ENCODE results near the gene BSG.
"Not testable (repeated sequence)": the region's sequence is repeated elsewhere in the genome, so short reads cannot be mapped to it uniquely, and the experiment has no call there.

Gene BSG

DNA sequence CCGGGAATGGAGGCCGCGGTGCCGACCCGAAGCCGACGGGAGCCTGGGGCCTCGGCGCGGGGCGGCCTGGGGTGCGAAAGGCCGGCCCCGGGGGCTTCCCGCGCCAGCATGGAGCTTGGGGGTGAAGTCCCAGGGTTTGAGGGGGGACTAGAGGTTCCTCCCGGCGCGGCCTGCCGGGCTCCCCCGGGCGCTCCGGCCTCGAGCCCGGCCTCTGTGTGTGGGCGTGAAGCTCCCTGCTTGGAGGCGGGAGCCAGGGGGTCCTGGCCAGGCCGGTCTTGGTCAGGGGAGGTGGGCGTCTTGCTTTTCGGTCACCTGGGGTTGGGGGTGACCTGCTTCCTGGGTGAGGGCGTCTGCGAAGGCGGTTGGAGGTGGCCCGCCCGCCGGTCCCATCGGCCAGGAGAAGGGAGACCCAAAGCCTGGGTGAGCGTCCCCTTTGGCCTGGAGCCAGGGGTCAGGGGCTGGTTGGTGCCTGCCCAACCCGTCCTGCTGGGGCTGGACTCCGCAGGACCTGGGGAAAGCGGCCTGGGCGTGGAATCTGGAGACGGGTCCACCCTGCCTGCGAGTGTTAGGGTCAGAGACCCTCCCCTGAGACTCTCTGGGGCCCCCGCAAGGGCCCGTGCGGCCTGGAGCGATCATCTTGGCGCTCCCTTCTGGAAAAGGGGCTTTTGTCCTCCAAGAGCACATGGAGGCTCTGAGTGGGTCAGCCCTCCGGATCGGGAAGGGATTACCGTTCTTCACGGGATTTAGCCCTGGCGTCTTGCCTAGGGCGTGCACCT, 535 bp downstream of the BSG start:
- no peak for DNase-seq

DNA sequence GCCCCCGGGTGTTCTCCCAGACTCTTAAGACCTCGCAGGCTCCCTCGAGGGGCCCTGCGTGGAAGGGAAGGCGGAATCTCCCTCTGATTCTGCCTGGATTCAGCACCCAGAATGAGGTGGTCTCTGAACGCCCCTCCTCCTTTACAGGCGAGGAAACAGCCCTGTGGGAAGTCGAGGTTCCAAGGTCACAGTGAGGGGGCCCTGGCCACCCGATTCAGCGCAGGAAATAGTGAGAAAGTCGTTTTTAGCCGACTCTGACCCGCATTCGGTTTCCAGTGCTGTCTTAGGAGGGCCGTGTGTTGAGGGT, 1.1 kb downstream of the BSG start:
- DNase-seq, result no peak

DNA sequence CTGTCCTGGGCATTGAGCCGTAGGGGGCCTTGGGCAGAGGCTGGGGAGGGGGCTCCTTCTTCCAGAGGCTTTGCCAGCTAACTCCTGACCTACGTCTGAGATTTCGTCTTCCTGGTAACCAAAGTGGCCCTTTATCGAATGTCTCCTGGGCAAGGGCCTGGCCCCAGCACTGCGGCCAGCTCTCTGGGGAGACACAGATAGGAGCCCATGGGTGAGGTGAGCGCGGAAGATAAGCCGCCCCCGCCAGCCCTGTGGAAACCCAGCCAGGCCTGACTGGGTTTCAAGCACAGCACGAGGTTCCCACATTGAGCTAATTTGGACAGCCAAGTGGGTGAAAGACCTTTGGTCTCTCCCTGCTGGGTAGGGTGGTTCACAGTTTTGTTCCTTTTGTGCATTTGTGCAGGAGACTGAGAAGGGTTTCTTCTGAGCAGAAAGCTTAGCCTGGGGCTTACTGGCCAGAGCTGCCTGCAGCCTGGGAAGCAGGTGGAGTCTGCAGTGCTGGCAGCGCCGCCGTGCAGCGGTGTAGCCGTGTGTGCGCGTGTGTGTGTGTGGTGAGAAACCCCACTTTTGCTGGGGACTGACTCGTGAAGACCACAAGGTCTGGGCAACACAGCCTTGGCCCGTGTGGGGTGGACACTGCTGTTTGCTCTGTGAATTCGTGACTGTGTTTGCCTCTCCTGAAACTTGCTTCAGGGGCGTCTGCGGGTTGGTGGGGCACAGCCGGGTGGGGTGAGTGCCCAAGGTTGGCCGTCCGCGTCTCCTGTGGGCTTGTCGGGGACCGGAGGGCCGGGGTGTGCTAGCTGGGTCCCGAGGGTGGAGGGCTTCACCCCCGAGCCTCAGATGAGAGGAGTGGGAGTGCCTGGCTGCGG, 2.5 kb downstream of the BSG start:
- no peak for DNase-seq

DNA sequence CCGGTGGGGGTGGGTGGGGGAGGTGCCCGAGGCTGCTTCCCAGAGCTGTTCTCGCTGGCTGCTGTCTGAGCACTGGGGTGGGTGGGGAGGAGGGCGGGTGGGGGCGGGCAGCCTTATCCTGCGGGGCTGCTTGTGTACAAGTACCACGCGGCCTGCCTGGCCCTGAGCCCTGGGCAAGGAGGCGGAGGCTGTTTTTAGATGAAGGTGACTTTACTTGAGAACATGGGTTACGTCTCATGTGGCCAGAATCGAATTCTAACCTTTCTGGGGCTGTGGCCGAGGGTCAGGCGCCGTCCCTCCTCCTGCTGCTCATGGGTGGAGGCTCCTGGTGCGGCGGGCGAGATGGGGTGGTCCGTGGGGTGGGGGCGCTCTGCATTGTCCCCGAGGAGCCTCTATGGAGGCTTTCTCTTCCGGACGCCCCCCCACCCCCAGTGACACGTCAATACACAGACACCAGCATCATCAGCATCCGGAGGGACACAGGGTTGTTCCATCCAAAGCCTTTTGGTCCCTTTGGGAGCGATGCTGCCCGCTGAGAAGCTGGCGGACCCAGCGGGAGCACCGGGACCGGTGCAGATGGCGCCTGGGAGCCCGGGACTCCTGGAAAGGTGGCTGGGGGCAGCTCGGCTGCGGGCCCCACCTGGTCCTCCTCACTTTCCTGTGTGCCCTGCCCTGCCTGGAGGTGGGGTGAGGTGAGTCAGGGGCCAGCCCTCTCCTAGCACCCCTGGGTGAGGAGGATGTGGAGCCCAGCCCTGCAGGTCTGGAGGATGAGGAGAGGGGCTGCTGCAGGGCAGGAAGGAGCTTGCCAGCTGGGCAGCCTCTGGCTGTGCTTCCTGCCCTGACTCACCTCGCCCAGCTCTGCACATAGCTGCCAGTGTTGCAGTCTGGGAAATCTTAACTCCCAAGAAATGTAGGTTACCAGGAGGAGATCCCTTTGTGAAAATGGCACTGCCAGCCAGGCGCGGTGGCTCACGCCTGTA, 3.4 kb downstream of the BSG start:
- DNase-seq, result no peak

DNA sequence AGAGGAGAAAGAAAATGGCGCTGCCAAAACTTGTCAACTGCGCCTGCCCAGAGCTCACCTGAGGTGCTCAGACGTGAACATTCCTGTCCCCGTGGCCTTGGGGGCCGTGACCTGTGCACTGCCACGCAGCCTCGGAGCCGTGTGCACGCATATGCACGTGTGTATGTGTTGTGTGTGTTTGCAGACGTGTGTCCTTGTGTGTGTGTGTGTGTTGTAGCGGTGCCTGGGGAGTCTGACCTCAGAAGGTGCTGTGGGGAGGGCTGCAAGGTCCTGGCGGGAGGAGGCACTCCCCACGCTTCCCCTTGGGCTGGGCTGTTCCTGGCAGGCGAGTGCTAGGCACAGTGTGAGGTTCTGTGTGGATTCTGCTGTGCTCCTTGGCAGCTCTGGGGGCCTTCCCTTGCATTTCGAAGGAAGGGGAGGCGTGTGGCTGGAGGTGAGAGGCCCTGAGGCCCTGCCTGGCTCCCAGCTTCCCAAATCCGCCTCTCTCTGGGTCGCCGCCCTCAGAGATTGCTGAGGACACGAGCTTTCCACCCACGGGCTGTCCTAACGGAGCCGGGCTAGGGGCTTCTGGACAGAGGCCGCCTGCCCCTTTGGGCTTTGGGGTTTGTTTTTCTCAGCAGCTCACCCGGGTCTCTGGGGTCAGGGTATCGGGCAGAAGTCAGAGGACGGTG, 4.5 kb downstream of the BSG start:
- no peak for DNase-seq

DNA sequence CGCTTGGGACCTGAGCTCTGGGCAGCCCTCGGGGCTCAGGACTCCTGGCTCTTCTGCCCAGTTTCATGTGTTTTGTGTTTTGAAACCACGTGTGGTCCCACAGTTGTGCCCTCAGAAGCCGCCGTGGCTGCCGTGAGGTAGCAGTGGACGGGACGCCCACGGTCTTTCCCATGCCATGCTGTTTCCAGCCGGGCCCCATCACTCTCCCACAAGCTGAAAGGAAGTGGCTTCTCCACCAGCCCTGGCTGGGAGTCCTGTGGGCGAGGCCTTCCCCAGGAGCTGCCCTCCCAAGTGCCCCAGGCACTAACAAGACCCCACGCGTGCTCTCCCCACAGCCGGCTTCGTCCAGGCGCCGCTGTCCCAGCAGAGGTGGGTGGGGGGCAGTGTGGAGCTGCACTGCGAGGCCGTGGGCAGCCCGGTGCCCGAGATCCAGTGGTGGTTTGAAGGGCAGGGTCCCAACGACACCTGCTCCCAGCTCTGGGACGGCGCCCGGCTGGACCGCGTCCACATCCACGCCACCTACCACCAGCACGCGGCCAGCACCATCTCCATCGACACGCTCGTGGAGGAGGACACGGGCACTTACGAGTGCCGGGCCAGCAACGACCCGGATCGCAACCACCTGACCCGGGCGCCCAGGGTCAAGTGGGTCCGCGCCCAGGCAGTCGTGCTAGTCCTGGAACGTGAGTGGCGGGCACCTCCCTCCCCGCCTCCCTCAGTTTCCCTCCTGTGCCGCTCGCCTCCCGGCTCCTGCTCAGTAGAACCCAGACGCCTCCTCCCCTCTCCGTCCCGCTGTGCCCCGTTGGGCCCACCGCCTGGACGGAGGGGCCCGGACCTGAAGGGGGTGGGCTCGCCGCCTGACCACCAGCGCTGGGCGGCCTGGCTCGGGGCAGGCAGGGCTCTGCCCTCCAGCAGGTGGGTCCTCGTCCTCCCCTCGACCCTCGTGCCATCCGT, 5.3 kb downstream of the BSG start:
- no peak for DNase-seq

DNA sequence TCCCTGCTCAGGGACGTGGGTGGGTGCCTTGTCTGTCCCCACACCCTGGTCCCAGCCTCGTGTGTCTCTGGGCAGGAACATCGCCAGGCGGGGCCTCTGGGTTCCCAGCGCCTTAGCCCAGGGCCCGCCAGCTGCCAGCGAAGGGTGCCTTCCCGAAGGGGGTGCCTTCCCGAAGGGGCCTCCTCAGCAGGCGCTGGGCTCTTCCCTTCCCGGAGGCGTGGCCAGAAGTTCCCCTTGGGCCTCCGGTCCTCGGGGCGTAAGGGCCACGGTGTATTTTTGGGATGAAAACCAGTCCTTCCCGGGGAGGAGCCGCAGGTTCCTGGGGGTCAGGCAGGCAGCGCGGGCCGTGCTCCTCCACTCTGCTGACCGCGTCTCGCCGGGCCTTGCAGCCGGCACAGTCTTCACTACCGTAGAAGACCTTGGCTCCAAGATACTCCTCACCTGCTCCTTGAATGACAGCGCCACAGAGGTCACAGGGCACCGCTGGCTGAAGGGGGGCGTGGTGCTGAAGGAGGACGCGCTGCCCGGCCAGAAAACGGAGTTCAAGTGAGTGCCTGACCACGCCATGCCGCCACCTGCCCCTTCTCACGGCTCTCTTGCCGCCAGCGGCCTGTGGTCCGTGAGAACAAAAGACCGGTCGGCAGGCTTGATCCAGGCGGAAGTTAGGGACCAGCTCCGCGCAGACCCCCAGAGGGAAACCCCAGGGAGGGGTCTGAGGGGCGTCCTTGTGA, 6.9 kb downstream of the BSG start:
- DNase-seq, result no peak

DNA sequence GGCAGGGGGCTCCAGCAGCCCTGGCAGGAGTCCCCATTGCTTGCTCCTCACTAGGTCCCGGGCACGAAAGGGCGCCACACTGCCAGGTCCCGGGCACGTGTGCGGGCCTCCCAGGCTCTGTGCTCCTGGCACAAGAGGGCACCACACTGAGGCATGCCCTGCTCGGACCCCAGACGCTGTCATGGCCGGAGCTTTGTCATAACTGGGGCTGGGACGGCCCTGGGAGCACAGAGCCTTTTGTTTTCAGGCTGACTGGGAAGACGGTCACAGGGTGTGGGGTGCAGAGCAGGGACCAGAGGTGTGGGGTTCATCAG, 7.4 kb downstream of the BSG start:
- DNase-seq, result no peak

DNA sequence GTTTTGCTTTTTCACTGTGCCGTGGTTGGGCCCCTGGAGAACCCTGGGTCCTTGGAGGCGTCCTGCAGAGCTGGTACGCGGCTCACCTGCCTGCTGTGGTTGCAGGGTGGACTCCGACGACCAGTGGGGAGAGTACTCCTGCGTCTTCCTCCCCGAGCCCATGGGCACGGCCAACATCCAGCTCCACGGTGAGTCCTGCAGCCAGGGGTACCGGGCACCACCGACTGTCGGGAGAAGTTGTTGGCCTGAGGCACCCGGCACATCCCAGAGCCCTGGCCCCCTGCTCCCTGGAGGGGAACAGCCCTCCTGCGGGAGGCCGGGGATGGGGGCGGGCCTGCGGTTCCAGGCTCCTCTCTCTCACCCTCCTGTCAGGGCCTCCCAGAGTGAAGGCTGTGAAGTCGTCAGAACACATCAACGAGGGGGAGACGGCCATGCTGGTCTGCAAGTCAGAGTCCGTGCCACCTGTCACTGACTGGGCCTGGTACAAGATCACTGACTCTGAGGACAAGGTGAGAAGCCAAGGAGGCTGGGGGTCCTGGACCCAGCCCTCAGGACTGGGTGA, 8.0 kb downstream of the BSG start:
- DNase-seq, result no peak

DNA sequence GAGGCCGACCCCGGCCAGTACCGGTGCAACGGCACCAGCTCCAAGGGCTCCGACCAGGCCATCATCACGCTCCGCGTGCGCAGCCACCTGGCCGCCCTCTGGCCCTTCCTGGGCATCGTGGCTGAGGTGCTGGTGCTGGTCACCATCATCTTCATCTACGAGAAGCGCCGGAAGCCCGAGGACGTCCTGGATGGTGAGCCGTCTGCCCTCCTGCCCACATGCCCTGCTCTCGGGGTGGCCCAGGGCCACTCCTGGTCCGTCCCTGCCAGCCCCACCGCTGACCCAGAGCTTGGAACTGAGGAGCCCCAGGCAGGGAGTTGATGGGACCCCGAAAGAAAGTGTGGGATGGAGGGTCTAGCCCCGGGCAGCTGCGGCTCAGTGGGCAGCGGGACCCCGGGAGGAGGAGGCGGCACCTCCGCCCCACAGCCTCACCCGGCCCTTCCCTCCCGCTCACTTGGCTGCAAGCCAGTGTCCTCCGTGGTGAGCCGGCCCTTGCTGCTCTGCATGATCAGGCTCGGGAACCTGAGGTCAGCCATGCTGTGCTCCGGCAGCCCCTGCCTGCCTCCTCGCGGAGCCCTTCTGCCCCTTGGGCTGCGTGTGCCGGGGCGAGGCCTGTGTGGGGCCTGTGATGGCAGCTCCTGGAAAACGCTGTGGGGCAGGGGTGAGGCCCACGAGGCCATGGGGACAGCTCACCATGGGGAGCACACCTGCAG, 9.2 kb downstream of the BSG start:
- DNase-seq, result no peak

DNA sequence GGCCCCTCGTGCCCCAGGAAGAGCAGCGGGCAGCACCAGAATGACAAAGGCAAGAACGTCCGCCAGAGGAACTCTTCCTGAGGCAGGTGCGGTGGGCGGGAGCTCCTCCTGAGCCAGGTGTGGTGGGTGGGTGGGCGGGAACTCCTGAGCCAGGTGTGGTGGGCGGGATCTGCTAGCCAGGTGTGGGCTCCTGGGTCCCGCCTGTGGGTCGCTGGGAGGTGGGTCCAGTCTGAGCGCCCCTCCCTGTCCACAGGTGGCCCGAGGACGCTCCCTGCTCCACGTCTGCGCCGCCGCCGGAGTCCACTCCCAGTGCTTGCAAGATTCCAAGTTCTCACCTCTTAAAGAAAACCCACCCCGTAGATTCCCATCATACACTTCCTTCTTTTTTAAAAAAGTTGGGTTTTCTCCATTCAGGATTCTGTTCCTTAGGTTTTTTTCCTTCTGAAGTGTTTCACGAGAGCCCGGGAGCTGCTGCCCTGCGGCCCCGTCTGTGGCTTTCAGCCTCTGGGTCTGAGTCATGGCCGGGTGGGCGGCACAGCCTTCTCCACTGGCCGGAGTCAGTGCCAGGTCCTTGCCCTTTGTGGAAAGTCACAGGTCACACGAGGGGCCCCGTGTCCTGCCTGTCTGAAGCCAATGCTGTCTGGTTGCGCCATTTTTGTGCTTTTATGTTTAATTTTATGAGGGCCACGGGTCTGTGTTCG, 10.3 kb downstream of the BSG start:
- no peak for DNase-seq

DNA sequence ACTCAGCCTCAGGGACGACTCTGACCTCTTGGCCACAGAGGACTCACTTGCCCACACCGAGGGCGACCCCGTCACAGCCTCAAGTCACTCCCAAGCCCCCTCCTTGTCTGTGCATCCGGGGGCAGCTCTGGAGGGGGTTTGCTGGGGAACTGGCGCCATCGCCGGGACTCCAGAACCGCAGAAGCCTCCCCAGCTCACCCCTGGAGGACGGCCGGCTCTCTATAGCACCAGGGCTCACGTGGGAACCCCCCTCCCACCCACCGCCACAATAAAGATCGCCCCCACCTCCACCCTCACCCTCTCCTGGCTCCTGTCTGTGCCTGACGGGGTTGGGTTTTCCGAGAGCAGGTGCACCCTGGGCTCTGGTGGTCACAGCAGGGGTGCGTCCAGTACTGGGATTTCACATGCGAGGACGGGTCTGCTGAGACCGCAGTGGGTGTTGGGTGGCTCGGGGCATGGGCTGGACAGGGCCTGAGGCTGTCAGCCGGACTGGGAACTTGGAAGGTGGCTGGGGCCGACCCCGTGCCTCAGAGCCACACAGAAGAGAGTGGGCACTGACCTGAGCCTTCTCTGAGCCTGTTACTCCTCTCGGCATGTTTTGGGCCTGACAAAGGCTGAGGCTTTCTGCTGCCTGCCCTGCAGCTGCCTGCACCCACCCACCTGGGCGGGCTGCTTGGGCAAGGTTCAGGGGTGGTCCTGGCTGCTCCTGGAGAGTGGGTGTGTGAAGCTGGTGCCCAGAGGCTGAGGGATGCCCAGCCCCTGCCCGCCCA, 11.0 kb downstream of the BSG start:
- DNase-seq, result no peak

DNA sequence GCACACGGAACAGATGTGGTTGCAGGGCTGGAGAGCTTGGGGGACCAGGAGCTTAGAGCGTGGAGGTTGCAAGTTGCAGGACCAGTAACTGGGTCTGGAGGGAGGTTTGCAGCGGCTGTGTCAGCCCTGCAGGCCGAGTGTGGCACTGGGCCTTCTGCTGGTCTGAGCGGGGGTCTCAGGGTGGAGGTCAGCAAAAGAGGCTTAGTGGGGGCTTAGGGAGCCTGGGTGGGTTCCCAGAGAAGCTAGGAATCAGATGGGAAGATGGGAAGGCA, 11.5 kb downstream of the BSG start:
- DNase-seq, result no peak

DNA sequence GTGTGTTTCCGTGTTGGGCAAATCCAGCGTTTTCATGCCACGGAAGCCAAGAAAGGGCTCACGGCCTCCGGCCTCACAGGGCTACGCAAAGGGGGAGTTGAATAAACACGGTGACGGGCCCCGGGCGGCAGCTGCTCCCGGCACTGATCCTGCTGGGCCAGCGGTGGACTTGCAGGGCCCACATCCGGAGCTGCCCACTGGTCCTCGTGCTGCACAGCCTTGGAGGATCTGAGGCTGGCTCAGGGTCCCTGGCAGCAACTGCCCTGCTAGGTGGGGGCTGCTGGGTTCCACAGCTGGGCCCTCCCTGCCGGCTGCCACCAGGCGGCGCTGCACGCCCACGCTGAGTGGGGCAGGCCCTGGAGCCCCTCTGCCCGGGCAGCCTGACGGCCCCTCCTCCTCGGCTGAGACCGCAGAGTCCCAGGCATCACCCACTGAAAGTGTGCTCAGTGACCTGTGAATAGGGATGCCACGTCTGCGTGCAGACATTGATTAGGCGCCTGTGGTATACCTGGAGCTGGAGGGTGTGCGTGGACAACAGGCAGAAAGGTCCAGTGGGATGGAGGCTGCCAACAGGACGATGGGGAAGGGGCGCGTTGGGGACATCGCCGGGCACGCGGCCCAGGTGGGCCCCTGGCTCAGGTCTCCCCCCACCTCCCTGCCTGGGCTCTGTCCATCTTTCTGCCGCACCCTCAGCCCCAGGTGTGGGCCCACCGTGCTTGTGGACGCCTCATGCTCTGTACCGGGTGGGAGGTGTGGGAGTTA, 12.0 kb downstream of the BSG start:
- DNase-seq, result peak; percentile 31

DNA sequence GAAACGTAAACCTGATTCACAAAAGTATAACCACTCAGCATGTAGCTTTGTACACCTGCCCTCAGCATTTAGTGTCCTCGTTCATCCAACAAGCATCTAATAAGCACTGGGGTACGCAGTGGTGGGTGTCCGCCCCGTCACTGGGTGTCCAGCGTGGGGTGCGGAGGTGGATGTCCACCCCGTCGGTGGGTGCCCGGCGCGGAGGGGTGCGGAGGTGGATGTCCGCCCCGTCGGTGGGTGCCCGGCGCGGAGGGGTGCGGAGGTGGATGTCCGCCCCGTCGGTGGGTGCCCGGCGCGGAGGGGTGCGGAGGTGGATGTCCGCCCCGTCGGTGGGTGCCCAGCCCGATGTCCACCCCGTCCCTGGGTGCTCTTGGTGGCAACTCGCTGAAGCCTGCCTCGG, 12.8 kb downstream of the BSG start:
- not testable (repeated sequence) for DNase-seq

DNA sequence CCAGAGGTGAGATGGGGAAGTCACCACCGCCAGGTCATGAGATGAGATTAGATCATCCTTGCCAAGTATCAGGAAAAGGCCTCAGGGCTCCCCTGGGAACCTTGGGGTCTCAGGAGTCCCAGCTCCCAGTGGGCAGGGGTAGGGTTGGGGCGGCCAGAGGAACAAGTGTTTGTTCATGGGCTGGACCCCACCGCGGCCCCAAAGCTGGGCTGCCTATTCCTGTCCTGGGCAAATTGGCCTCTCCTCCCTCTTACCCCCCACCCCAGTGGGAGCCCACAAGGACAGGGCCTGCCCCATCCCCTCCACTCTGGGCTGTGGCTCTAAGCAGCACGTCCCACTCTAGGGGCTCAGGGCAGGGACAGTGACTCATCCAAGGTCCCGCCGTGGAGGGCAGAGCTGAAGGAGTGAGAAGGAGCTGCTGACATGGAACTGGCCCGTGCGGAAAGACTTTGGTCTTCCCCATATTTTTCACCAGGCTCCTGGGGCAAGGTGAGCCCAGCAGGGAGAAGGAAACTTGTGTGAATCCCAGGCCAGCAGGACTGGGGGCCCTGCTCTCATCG, 13.2 kb downstream of the BSG start:
- DNase-seq, result no peak

DNA sequence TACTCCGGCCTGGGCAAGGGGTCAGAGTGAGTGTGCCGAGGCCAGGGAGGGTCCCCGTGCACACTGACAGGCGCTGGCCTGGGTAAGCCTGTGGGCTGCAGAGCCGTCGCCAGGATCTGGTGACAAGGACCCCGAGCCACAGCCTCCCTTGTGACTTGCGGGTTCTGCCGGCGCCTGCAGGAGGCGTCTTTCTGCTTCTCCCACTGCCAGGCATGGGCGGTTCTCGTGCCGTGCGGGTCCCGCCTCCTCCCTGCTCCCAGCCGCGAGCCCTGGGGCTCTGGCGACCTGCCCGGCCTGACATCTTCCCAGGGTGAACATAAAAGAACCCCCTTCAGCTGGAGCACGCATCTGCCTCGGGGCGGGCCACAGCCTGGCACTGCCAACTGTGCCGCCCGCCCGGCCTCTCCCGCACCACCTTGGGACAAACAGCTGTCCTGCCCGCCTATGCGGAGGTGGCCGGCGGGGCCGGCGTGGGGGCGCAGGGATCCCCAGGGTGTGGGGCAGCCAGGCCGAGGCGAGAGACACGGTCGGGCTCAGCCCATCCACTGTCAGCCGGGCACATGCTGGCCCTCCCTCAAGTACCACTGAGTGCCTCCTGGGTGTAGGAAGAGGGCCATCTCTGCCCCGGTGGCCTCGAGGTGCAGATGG, 15.8 kb downstream of the BSG start:
- DNase-seq, result peak; percentile 92
